Neural cell (in vitro differentiated cells): ENCODE measurements around the gene RAB11FIP5. TPM values are rescaled to one million over a fixed set of nuclear protein-coding genes. Genes with fewer than 3 reads are reported as not detected.

Experiments used
- H2AFZ ChIP-seq: fragments of 200-600, 300-800 bp; sonication (generic), shearing (Covaris generic); 2 replicates; pipeline ENCODE4 v1.6.0; 2014; ENCODE audit warnings: low read depth, mild to moderate bottlenecking, antibody characterized with exemption, low read length, moderate library complexity
- H3F3A ChIP-seq: fragments of 200-600 bp; shearing (Covaris generic); 2 replicates; pipeline ENCODE4 v1.6.1; 2016; ENCODE audit warnings: mild to moderate bottlenecking, moderate library complexity, mixed read lengths, antibody characterized with exemption, low read length; ENCODE audit not compliant: insufficient read depth, poor library complexity, severe bottlenecking
- H3K27ac ChIP-seq: fragments of 200-600, 300-800 bp; sonication (generic), shearing (Covaris generic); 2 replicates; pipeline ENCODE4 v1.5.1; 2014; ENCODE audit warnings: mild to moderate bottlenecking, low read length, moderate library complexity
- H3K27me3 ChIP-seq: fragments of 300-800, 200-600 bp; sonication (generic), shearing (Covaris generic); 2 replicates; pipeline ENCODE4 v1.6.0; 2014; ENCODE audit warnings: mild to moderate bottlenecking, low read depth, low read length, moderate library complexity; ENCODE audit not compliant: insufficient read depth
- H3K36me3 ChIP-seq: fragments of 300-800, 200-600 bp; sonication (generic), shearing (Covaris generic); 2 replicates; pipeline ENCODE4 v1.5.1; 2014; ENCODE audit warnings: mild to moderate bottlenecking, antibody characterized with exemption, low read length, moderate library complexity; ENCODE audit not compliant: insufficient read depth
- H3K4me2 ChIP-seq: fragments of 300-800, 200-600 bp; sonication (generic), shearing (Covaris generic); 2 replicates; pipeline ENCODE4 v1.6.0; 2014; ENCODE audit warnings: mild to moderate bottlenecking, low read length
- H3K4me3 ChIP-seq: fragments of 300-800, 200-600 bp; sonication (generic), shearing (Covaris generic); 2 replicates; pipeline ENCODE4 v1.5.1; 2014; ENCODE audit warnings: mild to moderate bottlenecking, low read length, moderate library complexity
- H3K79me2 ChIP-seq: fragments of 200-600 bp; shearing (Covaris generic); replicated peaks from 2 replicates; pipeline ENCODE4 v1.6.0; 2014; ENCODE audit warnings: mild to moderate bottlenecking, low read length, moderate library complexity; ENCODE audit not compliant: insufficient read depth
- H3K9ac ChIP-seq: fragments of 300-800, 200-600 bp; sonication (generic), shearing (Covaris generic); 2 replicates; pipeline ENCODE4 v1.6.1; 2016; ENCODE audit warnings: mild to moderate bottlenecking, low read length, mixed read lengths
- H3K9me2 ChIP-seq: fragments of 200-600 bp; shearing (Covaris generic); 2 replicates; pipeline ENCODE4 v1.6.1; 2016; ENCODE audit warnings: mild to moderate bottlenecking, low read length, mixed read lengths; ENCODE audit not compliant: insufficient read depth
- H3K9me3 ChIP-seq: fragments of 200-600, 300-800 bp; sonication (generic), shearing (Covaris generic); 2 replicates; pipeline ENCODE4 v1.6.1; 2016; ENCODE audit warnings: mild to moderate bottlenecking, mixed run types, low read length, moderate library complexity, mixed read lengths
- H4K20me1 ChIP-seq: fragments of 200-600 bp; shearing (Covaris generic); 2 replicates; pipeline ENCODE4 v1.6.1; 2016; ENCODE audit warnings: mild to moderate bottlenecking, mixed run types; ENCODE audit not compliant: insufficient read depth
- CTCF ChIP-seq: fragments of 450-650 bp; IDR thresholded peaks from 2 replicates; pipeline ENCODE4 v1.5.1; 2014; ENCODE audit warnings: antibody characterized with exemption, mild to moderate bottlenecking, moderate library complexity; ENCODE audit not compliant: poor library complexity, severe bottlenecking
- EP300 ChIP-seq: fragments of 450-650 bp; conservative IDR thresholded peaks from 2 replicates; pipeline ENCODE4 v1.6.1; 2014; ENCODE audit warnings: antibody characterized with exemption, mild to moderate bottlenecking, moderate library complexity; ENCODE audit not compliant: poor library complexity, severe bottlenecking
- EZH2 ChIP-seq: fragments of 200-600, 300-800 bp; shearing (Covaris generic), sonication (generic); IDR thresholded peaks from 2 replicates; pipeline ENCODE4 v1.6.1; 2014; ENCODE audit warnings: antibody characterized with exemption, low read length, borderline replicate concordance, mild to moderate bottlenecking; ENCODE audit not compliant: insufficient read depth, poor library complexity, severe bottlenecking
- MXI1 ChIP-seq: fragments of 450-650 bp; conservative IDR thresholded peaks from 2 replicates; pipeline ENCODE4 v1.6.1; 2014; ENCODE audit warnings: antibody characterized with exemption, mild to moderate bottlenecking; ENCODE audit not compliant: poor library complexity, severe bottlenecking
- POLR2AphosphoS5 ChIP-seq: IDR thresholded peaks from 2 replicates; pipeline ENCODE4 v1.6.1; 2012
- RAD21 ChIP-seq: fragments of 450-650 bp; conservative IDR thresholded peaks from 2 replicates; pipeline ENCODE4 v1.6.1; 2014; ENCODE audit warnings: antibody characterized with exemption, mild to moderate bottlenecking, moderate library complexity
- SMC3 ChIP-seq: fragments of 450-650 bp; conservative IDR thresholded peaks from 2 replicates; pipeline ENCODE4 v1.6.1; 2014; ENCODE audit warnings: antibody characterized with exemption, mild to moderate bottlenecking, moderate library complexity; ENCODE audit not compliant: poor library complexity
- TAF1 ChIP-seq: IDR thresholded peaks from 2 replicates; pipeline ENCODE4 v1.6.1; 2012; ENCODE audit warnings: low read depth
- polyA plus RNA-seq: library from polyadenylated mRNA; depleted of rRNA; stranded (reverse); fragments of >200 nt; gene quantifications from 2 replicates; pipeline ENCODE4 v1.2.3, GENCODE V29; 2014
- TF ChIP-seq, protein P1 (sequence below): IDR thresholded peaks from 2 replicates; pipeline ENCODE4 v1.6.1; 2012; ENCODE audit warnings: borderline replicate concordance

The RAB11FIP5 gene
- polyA plus RNA-seq, 1 donor from 2014 or later = 2.6 TPM

- Histone ChIP-seq H3K4me3 (no peak overlapping the region), H3K27ac (no peak overlapping the region), H3K9me3 (no peaks in the 10 kb centered on the region), H3F3A (no peaks in the 10 kb centered on the region), H3K79me2 (no peaks in the 10 kb centered on the region), H3K27me3 (no peaks in the 10 kb centered on the region), H3K4me2 (no peak overlapping the region), H3K9me2 (no peaks in the 10 kb centered on the region), H3K9ac (no peak overlapping the region), H2AFZ (no peak overlapping the region), H3K36me3 (no peaks in the 10 kb centered on the region), H4K20me1 (no peaks in the 10 kb centered on the region)
- TF ChIP-seq CTCF (no peak), SMC3 (no peak), EP300 (no peak), RAD21 (no peak), EZH2 (no peak), MXI1 (no peak), TAF1 (no peak), POLR2AphosphoS5 (no peak)
- TF ChIP-seq, protein P1, sequence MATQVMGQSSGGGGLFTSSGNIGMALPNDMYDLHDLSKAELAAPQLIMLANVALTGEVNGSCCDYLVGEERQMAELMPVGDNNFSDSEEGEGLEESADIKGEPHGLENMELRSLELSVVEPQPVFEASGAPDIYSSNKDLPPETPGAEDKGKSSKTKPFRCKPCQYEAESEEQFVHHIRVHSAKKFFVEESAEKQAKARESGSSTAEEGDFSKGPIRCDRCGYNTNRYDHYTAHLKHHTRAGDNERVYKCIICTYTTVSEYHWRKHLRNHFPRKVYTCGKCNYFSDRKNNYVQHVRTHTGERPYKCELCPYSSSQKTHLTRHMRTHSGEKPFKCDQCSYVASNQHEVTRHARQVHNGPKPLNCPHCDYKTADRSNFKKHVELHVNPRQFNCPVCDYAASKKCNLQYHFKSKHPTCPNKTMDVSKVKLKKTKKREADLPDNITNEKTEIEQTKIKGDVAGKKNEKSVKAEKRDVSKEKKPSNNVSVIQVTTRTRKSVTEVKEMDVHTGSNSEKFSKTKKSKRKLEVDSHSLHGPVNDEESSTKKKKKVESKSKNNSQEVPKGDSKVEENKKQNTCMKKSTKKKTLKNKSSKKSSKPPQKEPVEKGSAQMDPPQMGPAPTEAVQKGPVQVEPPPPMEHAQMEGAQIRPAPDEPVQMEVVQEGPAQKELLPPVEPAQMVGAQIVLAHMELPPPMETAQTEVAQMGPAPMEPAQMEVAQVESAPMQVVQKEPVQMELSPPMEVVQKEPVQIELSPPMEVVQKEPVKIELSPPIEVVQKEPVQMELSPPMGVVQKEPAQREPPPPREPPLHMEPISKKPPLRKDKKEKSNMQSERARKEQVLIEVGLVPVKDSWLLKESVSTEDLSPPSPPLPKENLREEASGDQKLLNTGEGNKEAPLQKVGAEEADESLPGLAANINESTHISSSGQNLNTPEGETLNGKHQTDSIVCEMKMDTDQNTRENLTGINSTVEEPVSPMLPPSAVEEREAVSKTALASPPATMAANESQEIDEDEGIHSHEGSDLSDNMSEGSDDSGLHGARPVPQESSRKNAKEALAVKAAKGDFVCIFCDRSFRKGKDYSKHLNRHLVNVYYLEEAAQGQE = no peak
Observed at GRCh38 chr2:73100956-73101355, 11.8 kb downstream of the RAB11FIP5 start.

- Histone ChIP-seq H3K27me3 (no peaks in the 10 kb centered on the region), H2AFZ (no peak overlapping the region), H3F3A (no peaks in the 10 kb centered on the region), H3K9me2 (no peaks in the 10 kb centered on the region), H3K79me2 (no peaks in the 10 kb centered on the region), H3K9me3 (no peaks in the 10 kb centered on the region), H3K4me3 (no peak overlapping the region), H3K36me3 (no peaks in the 10 kb centered on the region), H3K4me2 (no peak overlapping the region), H4K20me1 (no peaks in the 10 kb centered on the region), H3K27ac (no peak overlapping the region), H3K9ac (no peak overlapping the region)
- TF ChIP-seq TAF1 = no peak
- TF ChIP-seq RAD21 = no peak
- TF ChIP-seq EZH2 = no peak
- no peak for TF ChIP-seq POLR2AphosphoS5
Observed at GRCh38 chr2:73099486-73099885, 13.3 kb downstream of the RAB11FIP5 start.

- H2AFZ ChIP-seq = no peak overlapping the region
- no peak overlapping the region for H3K4me3 ChIP-seq
- no peak overlapping the region for H3K9ac ChIP-seq
- no peaks in the 10 kb centered on the region for H3K27me3 ChIP-seq
- TF ChIP-seq, protein P1 = no peak
- TF ChIP-seq POLR2AphosphoS5 = no peak
- no peak for TF ChIP-seq RAD21
- TF ChIP-seq CTCF = no peak
- no peak for TF ChIP-seq EP300
- H3K79me2 ChIP-seq = no peaks in the 10 kb centered on the region
- H3K4me2 ChIP-seq = no peak overlapping the region
- H3K9me2 ChIP-seq = no peaks in the 10 kb centered on the region
- H4K20me1 ChIP-seq = no peaks in the 10 kb centered on the region
- H3K27ac ChIP-seq = no peak overlapping the region
- no peaks in the 10 kb centered on the region for H3F3A ChIP-seq
- no peaks in the 10 kb centered on the region for H3K36me3 ChIP-seq
- no peaks in the 10 kb centered on the region for H3K9me3 ChIP-seq
Observed at GRCh38 chr2:73095910-73096309, 16.8 kb downstream of the RAB11FIP5 start.
